Measurements from ENCODE around the gene TAF4.
"Not testable (repeated sequence)": the region's sequence is repeated elsewhere in the genome, so short reads cannot be mapped to it uniquely, and the experiment has no call there.

The TAF4 gene

DNA sequence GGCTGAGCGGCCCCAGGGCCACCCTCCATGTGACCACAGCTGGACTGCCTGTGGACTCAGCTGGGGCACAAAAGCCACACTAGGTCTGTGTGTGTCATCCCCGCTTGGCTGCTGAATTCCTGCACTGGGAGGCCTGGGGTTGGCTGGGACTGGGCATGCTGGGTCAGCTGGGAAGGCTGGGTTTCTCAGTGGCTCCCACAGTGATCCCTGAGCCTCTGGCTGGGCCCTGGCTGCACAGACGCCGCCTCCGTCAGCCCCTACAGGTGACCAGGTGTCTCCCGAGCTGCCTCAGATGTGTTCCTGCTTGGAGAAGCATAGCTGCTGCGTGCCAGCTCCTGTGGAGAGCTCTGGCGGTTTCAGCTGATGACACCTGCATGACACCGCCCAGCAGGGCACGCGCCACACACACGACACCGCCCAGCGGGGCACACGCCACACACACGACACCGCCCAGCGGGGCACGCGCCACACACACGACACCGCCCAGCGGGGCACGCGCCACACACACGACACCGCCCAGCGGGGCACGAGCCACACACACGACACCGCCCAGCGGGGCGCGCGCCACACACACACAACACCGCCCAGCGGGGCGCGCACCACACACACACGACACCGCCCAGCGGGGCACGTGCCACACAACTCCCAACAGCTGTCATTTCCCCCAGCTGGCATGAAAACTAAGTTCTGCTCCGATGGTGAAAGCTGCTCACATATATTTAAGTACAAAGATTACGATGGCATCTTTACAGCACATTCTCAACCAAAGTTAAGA lies 88.8 kb downstream of the TAF4 start:
- no peak for DNase-seq

DNA sequence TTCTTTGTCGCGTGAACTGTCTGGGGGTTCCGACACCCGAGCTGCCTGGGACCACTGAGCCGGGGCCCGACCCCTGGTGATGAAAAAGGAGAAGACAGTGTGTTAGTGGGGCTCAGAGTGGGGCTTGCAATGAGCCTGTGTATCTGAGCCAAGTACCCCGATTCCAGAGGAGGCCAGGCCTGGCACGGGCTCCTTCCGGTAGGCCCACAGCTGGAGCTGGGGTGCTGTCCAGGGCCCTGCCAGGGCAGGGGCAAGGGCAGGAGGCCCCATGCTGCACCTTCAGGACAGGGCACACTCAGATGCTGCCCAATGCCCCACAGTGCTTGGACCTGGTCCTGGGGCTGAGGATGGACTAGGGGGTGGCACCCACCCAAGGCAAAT lies 89.4 kb downstream of the TAF4 start:
- DNase-seq, result no peak

DNA sequence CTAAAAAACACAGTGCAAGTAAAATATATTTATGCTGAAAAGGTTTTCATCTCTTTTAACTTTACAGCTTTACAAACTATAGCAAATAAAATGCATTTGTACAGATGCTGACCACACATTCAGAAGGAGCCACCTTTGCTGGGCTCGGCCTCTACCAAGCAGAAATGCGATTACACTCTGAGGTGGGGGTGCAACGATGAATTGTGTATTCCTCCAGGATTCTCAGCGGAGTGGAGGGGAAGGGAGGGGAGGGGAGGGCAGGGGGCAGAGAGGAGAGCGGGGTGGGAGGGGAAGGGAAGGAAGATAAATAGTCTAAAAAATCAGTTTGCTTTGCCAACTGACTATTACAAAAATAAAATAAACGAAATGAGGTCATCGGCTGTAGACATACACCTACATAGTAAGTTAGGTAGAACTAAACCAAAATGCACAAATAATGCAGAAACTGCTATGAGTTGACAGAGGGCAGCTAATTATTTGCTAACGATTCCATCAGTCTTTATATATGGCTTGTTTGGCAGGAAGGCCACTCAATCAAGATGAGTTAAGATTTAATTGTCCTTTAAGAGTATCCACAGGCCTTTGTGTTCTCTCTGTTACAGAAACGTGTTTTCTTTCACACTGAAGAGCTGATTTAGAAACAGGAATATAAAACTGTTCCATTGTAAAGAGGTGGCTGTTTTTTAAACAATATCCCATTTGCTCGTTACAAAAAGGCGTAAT lies 90.1 kb downstream of the TAF4 start:
- no peak for DNase-seq

DNA sequence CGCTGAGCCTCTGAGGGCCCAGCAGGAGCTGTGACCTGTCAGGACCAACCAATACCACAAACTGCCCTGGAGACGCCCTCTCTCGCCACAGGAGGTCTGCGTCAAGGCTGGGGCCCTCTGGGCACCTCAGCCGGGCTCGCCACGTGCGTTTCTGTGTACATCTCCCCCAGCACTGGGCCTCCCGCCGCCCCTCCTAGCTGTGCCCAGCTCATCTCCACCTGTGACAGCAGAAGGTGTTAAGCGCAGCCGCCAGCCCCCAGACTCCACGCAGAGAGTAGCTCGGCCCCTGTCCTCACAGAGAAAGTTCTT lies 91.4 kb downstream of the TAF4 start:
- no peak for DNase-seq

DNA sequence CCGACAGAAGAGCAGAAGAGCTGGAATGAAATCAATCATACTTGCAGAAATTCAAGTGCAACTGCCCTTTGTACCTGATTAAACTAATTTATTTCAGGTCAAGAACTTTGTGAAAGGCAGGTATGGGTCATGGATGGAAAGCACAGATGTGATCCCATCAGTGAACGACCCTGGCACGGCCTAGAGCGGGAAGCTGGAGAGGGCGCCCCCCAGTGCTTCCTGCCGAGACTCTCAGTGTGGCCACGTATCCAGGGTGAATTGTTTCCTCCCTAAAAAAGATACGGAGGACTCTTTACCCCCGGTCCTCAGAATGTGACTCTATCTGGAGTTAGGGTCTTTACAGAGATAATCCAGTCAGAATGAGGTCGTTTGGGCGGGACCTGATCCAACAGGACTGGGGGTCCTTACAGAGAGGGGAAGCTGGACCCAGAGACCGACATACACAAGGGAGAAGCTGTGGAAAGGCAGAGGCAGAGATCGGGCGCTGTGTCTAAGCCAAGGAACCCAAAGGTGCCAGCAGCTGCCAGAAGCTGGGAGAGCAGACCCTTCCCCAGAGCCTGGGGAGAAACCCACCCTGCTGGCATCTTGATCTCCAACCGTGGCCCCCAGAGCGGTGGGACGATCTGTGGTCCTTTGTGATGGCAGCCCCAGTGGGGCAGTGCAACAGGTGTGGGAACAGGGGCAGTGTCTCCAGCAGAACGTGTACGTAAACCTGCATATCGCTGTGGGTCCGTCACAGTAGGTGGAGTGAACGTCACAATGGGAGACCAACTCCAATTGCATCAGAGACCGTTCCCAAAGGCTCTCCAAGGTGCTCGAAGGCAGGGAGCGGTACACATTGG lies 91.9 kb downstream of the TAF4 start:
- no peak for DNase-seq

DNA sequence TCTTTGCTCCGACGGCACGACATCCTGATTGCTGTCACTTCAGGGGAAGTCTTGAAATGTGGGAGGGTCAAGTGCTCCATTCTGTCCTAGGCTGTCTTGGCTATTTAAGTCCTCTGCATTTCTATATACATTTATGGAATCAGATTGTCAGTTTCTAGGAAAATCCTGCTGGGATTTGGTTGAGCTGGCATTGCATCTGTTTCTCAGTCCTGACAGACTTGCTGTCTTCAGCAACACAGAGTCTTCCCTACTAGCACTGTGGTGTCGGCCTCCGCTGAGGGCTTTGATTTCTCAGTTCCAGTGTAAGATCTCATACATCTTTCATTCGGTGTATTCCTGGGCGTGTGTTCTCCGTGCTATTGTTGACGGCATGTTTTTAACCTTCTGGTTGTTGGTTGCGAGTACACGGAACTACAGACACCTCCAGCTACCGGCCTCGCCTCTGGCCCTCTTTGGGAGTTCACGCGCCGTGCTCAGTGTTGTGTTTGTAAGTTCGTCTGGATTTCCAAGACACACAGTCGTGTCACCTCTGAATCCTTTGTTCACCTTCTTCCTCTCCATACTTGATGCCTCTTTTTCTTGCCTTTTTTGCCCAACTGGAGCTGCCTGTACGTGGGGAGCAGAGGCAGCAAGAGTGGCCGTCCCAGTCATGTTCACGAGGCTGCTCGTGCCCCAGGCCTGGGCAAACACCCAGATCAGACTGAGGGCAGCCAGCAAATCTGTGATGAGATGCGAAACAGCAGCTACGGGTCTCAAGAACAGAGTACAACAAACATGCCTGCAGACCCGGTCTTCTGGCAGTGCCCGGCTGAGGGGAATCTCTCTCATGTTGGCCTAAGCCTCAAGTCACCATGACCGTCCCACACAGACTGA lies 92.8 kb downstream of the TAF4 start:
- DNase-seq, result no peak

DNA sequence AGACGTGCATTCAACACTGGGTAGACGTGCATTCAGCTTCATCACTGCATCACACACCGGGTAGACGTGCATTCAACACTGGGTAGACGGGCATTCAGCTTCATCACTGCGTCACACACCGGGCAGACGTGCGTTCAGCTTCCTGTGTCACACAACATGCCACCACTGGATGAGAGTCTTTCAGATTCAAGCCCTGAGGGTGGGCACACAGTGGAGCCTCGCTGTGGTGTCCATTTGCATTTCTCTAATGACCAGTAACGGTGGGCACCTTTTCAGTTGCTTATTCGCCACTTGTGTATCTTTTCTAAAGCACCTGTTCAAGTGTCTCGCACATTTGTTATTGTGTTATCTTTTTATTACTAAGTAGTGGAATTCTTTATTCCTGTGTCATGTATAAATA lies 94.1 kb downstream of the TAF4 start:
- not testable (repeated sequence) for DNase-seq

DNA sequence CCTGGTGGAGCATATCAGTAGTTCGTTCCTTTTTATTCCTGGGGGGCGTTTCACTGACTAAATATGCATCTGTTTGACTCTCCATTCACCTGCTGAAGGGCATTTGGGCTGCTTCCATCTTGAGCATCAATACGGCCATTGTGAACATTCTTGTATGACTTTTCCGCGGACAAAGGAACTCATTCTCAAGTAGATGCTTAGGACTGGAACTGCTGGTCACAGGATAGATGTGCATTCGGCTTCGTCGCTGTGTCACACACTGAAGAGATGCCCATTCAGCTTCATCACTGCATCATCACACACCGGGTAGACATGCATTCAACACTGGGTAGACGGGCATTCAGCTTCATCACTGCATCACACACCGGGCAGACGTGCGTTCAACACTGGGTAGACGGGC lies 95.3 kb downstream of the TAF4 start:
- no peak for DNase-seq

DNA sequence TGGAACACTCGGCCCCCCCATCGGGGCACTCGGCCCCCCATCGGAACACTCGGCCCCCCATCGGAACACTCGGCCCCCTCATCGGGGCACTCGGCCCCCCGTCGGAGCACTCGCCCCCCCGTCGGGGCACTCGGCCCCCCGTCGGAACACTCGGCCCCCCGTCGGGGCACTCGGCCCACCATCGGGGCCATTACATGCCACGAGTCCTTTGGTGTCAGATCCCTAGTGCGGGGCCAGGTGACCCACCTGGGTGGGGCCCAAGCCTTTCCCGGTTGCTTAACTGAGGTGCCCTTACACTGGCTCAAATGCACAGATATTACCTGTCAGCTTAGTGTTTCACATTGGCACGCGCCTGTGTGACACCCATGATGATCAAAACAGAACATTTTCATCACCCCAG lies 95.9 kb downstream of the TAF4 start:
- DNase-seq, result no peak

DNA sequence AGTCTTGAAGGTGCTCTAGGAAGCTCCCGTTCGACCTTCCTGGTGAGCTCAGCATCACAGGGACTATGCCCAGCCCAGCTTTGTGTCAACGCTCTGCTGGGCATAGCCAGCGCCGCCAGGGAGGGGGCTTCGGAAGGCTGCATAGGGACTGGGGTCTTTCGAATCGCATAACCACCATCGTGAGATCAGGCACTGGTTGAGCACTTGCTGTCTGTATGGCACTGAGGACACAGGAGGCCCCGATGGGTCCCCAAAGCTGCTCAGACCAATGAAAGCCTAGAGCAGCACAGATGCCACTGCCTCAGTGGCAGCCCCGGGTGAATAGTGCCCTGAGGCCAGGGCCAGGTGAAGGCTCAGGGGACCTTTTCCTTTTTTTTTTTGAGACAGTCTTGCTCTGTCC lies 96.7 kb downstream of the TAF4 start:
- no peak for DNase-seq

DNA sequence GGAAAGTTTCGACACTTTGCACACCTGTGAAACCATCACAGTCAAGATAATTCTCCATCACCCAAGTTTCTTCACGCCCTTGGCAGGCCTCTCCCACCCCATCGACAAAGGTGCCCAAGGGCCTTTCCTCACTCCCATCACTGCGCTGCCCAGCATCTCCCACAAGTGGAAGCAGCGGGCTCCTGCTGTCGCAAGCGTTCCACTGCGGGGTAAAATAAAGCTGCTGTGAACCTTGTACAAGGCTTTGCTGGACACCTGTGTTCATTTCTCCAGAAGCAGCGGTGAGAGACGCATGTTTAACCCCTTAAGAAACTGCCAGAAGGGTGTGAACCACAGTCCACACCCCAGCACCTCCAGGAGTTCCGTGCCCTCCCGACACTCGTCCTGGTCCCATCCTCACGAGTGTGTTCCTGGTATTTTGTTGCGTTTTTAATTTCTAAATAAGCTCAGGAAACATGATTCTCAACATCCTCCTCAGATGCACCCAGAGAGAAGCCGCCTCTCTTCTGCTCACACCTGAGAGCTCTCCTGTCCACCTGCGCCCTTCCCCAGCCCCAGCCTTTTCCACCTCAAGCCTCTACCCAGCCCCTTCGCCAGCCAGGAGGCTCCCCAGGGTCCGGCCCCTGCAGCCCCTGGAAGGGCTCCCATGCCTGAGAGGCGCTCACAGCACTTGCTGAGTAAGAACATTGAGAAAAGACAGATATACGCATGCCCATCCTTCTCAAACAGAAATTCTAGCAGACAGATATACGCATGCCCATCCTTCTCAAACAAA lies 97.5 kb downstream of the TAF4 start:
- no peak for DNase-seq

DNA sequence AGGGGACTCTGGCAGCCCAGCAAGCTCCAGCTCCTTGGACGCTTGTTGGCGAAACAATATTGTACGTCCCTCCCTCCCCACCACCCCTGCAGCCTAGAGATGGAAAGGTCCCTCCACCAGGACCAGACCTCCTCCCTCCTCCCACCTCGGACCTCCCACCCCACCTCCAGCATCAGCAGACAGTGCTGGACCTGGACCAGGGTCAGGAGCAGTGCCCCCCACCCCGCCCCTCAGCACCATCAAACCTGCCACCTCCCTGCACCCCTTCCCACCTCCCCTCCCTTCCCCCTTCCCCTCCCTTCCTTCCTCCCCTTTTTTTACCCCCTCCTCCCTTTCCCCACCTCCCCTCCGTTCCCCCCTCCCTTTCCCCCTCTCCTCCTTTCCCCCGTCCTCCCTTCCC lies 98.4 kb downstream of the TAF4 start:
- no peak for DNase-seq

DNA sequence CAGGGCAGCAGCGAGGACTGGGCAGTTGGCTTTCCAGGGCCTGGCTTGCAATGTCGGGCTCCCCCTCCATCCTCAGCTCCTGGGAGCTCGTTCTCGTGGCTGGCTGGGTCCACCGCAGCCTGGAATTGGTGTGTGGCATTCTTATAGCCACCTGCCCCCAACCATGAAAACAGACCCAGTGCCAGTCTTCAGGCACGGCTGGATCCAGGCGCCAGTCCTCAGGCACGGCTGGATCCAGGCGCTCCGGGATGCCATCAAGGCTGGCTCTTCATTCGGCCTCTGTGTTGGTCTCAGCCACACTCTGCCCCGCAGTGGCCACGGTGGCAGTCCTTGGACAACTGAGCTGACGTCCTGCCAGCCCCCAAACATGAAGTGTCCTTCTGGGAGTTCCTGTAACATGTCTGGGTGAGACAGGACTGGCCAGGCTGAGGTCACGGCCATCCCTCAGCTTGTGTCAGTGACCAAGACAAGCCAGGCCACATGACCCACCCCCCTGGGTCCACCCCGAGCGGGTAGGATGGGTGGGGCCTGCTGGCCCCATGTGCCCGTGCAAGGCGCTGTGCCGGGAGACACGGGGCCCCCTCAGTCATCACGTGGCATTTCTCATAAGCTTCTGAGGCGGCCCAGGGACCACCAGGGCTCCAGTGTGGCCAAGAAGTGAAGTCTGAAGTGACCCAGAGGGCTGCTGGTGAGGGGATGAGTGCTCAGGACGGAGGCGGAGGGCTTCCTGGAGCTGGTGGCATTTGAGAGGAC lies 99.0 kb downstream of the TAF4 start:
- no peak for DNase-seq

DNA sequence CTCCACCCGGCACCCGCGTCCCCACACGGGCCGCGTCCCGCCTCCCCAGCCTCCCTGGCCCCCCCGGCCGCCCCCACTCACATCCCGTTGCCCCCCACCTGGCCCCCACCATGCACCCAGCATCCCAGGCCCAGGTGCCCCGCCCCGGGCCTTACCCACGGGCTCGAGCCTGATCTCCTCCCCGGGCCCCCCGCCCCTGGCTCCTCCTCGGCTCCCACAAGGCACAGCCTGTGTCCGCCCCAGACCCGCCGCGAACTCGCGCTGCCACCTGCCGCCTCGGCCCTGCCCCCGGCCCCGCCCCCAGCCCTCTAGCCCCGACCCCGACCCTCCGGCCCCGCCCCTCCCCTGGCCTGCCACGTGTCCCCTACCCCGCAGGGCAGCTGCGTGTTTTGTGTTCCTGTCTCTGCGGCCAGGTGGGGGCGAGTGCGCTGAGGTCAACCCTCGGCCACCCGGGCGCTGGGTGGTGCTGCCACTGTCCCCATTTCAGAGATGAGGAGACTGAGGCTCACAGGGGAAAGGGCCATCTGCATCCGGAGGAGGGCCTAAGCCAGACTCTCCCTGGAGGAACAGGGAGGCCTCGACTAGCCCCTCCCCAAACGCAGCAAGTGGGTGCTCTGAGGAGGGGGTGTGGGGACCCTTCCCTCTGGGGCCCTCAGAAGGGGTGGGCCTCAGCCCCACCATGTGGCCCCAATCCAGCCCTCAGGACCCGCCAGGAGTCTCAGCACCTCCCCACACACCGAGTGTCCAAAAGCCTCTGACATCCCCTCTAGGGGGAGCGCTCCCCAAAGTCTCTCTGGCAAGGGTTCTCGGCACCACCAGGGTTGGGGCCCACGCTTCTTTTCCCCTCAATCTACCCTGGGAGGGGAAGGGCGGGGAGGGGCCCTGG lies 99.8 kb downstream of the TAF4 start:
- DNase-seq, result no peak

DNA sequence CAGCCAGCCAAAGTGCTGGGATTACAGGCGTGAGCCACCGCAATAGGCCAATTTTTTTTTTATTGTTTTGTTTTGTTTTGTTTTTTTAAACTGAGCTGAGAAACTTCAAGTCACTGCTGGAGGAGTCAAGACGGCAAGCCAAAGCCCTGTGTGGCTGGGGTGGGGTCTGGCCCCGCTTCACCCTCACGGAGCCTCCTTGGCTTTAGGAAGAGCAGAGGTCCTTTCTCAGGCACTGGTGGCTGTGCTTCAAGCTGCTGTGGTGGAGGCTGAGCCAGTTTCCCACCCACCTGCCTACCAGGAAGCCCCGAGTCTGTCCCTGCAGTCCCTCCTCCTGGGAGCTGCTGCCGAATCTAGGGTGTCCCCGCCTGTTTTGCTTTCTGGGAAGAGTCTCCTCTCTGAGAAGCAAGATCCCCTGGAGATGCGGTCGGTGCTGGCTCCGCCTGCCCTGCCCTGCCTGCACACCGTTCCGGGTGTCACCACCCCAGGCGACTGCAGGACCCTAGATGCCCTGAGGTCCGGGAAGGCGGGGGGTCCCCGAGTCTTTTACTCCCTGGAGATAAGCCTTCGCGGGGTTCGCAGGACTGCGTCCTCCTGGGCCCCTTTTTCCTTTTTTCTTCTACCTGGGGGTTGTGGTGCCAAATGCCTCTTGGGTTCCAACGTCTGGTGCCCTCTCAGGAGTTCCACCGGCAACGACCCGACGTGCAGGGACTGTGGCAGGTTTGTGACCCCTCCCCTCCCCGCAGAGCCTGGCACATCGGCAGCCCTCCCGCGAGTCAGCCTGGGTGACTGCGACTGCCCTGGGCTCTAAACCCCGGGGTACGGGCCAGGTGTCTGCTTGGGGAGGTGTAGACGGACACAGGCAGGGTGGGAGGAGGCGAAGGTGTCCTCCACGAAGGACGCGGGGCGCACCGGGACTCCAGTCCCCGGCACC lies 100.7 kb downstream of the TAF4 start:
- no peak for DNase-seq

DNA sequence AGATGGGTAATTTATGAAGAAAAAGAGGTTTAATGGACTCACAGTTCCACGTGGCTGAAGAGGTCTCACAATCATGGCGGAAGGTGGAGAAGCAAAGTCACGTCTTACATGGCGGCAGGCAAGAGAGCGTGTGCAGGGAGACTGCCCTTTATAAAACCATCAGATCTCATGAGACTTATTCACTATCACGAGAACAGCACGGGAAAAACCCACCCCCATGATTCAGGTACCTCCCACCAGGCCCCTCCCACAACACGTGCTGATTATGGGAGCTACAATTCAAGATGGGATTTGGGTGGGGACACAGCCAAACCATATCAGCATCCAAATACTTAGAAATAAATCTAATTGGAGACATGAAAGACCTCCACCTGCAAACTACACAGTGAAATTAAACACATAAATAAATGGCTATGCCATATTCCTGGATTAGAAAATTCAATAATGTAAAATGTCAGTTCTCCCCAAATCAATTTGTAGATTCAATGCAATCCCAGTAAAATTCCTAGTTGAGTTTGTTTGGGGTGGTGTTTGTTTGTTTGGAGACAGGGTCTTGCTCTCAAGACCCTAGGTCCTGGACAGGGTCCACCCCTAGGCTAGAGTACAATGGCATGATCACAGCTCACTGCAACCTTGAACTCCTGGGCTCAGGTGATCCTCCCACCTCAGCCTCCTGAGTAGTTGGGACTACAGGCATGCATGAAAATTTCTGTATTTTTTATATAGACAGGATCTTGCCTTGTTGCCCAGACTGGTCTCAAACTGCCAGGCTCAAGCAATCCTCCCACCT lies 101.6 kb downstream of the TAF4 start:
- DNase-seq, result no peak

DNA sequence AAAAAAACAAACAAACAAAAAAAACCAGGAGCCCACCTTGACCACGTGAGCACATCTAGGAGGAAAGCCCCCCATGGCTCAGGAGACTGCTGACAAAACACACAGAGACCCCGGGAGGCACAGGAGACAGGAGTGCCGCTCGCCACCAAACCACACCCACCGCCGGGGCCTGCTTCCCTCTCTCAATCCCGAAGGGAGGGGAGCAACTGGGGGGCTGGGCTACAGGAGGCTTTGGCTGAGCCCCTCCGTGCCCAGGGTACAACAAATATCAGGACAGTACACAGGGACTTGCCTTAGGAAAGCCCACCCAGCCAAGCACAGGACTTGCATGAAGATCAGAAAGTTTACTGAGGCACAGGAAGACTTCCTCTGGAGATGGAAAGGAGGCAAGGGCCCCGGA lies 102.5 kb downstream of the TAF4 start:
- DNase-seq, result no peak

DNA sequence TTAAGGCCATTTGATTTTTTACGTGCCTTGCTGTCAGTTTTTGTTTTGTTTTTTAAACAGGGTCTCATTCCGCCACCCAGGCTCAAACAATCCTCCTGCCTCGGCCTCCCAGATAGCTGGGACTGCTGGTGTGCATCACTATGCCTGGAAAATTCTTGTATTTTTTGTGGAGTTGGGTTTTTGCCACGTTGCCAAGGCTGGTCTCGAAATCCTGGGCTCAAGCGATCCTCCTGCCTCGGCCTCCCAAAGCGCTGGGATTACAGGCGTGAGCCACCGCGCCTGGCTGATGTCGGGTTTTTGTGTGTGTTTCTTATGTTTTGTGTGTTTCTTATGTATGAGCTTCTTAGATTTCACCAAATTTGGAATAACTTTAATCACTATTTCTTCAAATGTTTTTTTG lies 104.8 kb downstream of the TAF4 start:
- no peak for DNase-seq

All from activated CD4-positive, alpha-beta T cell treated with anti-CD3 and anti-CD28 coated beads, Interleukin-2, Interleukin-6, amounts not matched to agents 100 ng/mL and 50 ng/mL, durations not matched to agents 16 hours and 8 hours (primary cell).